HepG2 (cell line): ENCODE measurements around the gene SYNJ2. TPM values are rescaled to one million over a fixed set of nuclear protein-coding genes. Genes with fewer than 3 reads are reported as not detected.
A peak's percentile ranks its signal among the peaks of the same experiment; 100 is the strongest.

Experiments used
- ATAC-seq: fragments of 200-7000 bp; cut with Tn5 transposase; 3 replicates; pipeline ENCODE4 v1.9.1; 2020; ENCODE audit warnings: mild to moderate bottlenecking, moderate library complexity
- BruUV-seq: library from RNA; stranded (reverse); fragments of 400-500 nt; replicated peaks from 2 replicates; lab custom pipeline; 2021; lab: Mats Ljungman, UMichigan
- CTCF ChIA-PET: fragments of 300-600 bp; formaldehyde crosslinking; extraction: SDS; loops from one replicate; lab custom pipeline; 2021; ENCODE audit warnings: low total read pairs, inconsistent platforms, low intra/inter-chr PET ratio; lab: Yijun Ruan, JAX
- POLR2A ChIA-PET: fragments of 350-600 bp; sonication (Branson Sonifier 250); formaldehyde crosslinking; loops from one replicate; lab custom pipeline; 2020; ENCODE audit warnings: antibody characterized with exemption, inconsistent platforms; lab: Yijun Ruan, JAX
- DNase-seq: peaks from one replicate; pipeline ENCODE4 v3.0.0-alpha.2; 2015; ENCODE audit warnings: low spot score
- FAIRE-seq: peaks from 3 replicates; lab custom pipeline; 2011; peaks lifted over from hg19 to GRCh38; lab: Jason Lieb, UNC
- H2AFZ ChIP-seq: one replicate; pipeline ENCODE4 v1.6.1; 2011; ENCODE audit warnings: low read length, inconsistent platforms
- H3K27ac ChIP-seq: fragments of 300-600 bp; 3 replicates; pipeline ENCODE4 v1.8.0; 2011; ENCODE audit warnings: mixed run types, mild to moderate bottlenecking, mixed read lengths, low read length, inconsistent platforms; ENCODE audit not compliant: insufficient read depth; ENCODE audit errors: extremely low read length
- H3K27me3 ChIP-seq, 2 experiments: fragments of 200-600 bp in 1 of 2; 2 replicates in 1 of 2; 3 replicates in 1 of 2; pipeline versions ENCODE4 v1.6.0 to v1.8.0; 2011; ENCODE audit warnings: low read length in 2 of 2, mild to moderate bottlenecking in 2 of 2, moderate library complexity in 2 of 2, inconsistent platforms in 1 of 2; ENCODE audit not compliant: insufficient read depth in 2 of 2, control insufficient read depth in 1 of 2
- H3K36me3 ChIP-seq, 2 experiments: fragments of 200-600 bp in 1 of 2; replicated peaks in 1 of 2; 2 replicates in 1 of 2; 3 replicates in 1 of 2; pipeline versions ENCODE4 v1.5.1 to v1.8.0; 2011; ENCODE audit warnings: low read length in 2 of 2, inconsistent platforms in 1 of 2; ENCODE audit not compliant: insufficient read depth in 2 of 2, control insufficient read depth in 1 of 2
- H3K4me1 ChIP-seq: 2 replicates; pipeline ENCODE4 v1.5.1; 2012; ENCODE audit warnings: low read length, inconsistent platforms; ENCODE audit not compliant: insufficient read depth
- H3K4me2 ChIP-seq: 2 replicates; pipeline ENCODE4 v1.6.0; 2011; ENCODE audit warnings: low read depth, low read length, inconsistent platforms
- H3K4me3 ChIP-seq, 3 experiments: fragments of 200-600 bp in 1 of 3; sonication (generic), shearing (Covaris generic) in 1 of 3; replicated peaks in 1 of 3; 2 replicates each; pipeline ENCODE4 v1.5.1; 2011 to 2016; ENCODE audit warnings: low read length in 3 of 3, inconsistent platforms in 2 of 3, low read depth in 2 of 3, mild to moderate bottlenecking in 2 of 3, control low read depth in 1 of 3, mixed read lengths in 1 of 3; ENCODE audit not compliant: insufficient read depth in 1 of 3
- H3K79me2 ChIP-seq: one replicate; pipeline ENCODE4 v1.6.1; 2011; ENCODE audit warnings: low read length, inconsistent platforms; ENCODE audit not compliant: insufficient read depth
- H3K9ac ChIP-seq: 2 replicates; pipeline ENCODE4 v1.6.0; 2011; ENCODE audit warnings: mild to moderate bottlenecking, low read depth, low read length, inconsistent platforms; ENCODE audit not compliant: insufficient read depth
- H3K9me3 ChIP-seq: 2 replicates; pipeline ENCODE4 v1.5.1; 2012; ENCODE audit warnings: mild to moderate bottlenecking, low read length
- H4K20me1 ChIP-seq: 2 replicates; pipeline ENCODE4 v1.6.0; 2011; ENCODE audit warnings: inconsistent platforms, mild to moderate bottlenecking, low read length, moderate library complexity; ENCODE audit not compliant: insufficient read depth
- NCOR1 ChIP-seq: fragments of 200-600 bp; sonication (generic); IDR thresholded peaks from 2 replicates; pipeline ENCODE4 v1.7.0; 2017; ENCODE audit warnings: antibody characterized with exemption, low read length, borderline replicate concordance
- NFKB2 ChIP-seq: sonication (generic); formaldehyde crosslinking; IDR thresholded peaks from 2 replicates; pipeline ENCODE4 v1.4.0; 2020; ENCODE audit warnings: missing genetic modification reagents, borderline replicate concordance
- NONO ChIP-seq, 2 experiments: fragments of 450-650 bp in 1 of 2; sonication (generic) in 1 of 2; formaldehyde crosslinking in 1 of 2; IDR thresholded peaks in 1 of 2; conservative IDR thresholded peaks in 1 of 2; 2 replicates each; pipeline versions ENCODE4 v1.6.1 to v1.8.0; 2017 to 2022; ENCODE audit warnings: mild to moderate bottlenecking in 1 of 2, missing genetic modification reagents in 1 of 2, moderate library complexity in 1 of 2
- SALL1 ChIP-seq: sonication (generic); formaldehyde crosslinking; IDR thresholded peaks from 2 replicates; pipeline ENCODE4 v1.8.0; 2022; ENCODE audit warnings: mild to moderate bottlenecking, missing genetic modification reagents
- ZBTB38 ChIP-seq: sonication (generic); formaldehyde crosslinking; IDR thresholded peaks from 2 replicates; pipeline ENCODE4 v1.5.1; 2020; ENCODE audit warnings: mild to moderate bottlenecking, missing genetic modification reagents
- ZMYM3 ChIP-seq: sonication (generic); formaldehyde crosslinking; IDR thresholded peaks from 2 replicates; pipeline ENCODE4 v1.5.1; 2020; ENCODE audit warnings: mild to moderate bottlenecking, missing genetic modification reagents
- ZNF274 ChIP-seq: sonication (generic); formaldehyde crosslinking; IDR thresholded peaks from 2 replicates; pipeline ENCODE4 v1.5.1; 2020; ENCODE audit warnings: mild to moderate bottlenecking, missing genetic modification reagents
- ZNF501 ChIP-seq: sonication (generic); formaldehyde crosslinking; IDR thresholded peaks from 2 replicates; pipeline ENCODE4 v1.5.1; 2020; ENCODE audit warnings: mild to moderate bottlenecking, moderate library complexity, missing genetic modification reagents
- ZNF724P ChIP-seq: sonication (generic); formaldehyde crosslinking; IDR thresholded peaks from 2 replicates; pipeline ENCODE4 v1.8.0; 2022; ENCODE audit warnings: missing genetic modification reagents, borderline replicate concordance
- ZNF768 ChIP-seq: sonication (generic); formaldehyde crosslinking; IDR thresholded peaks from 2 replicates; pipeline ENCODE4 v1.4.0; 2020; ENCODE audit warnings: missing genetic modification reagents
- WGBS: methylation state at CpG from one replicate; pipeline ENCODE4 v1.1.6; 2017; ENCODE audit warnings: low lambda C conversion rate; 5-methylcytosine and 5-hydroxymethylcytosine counted together
- in situ Hi-C: cut with HindIII; loops from 2 replicates; pipeline ENCODE4 v1.10.0; 2017; ENCODE audit warnings: low pct_unique_long_range_greater_than_20kb; ENCODE audit not compliant: extremely low pct_ligation_motif_present
- intact Hi-C: fragments of 100-400 bp; cut with micrococcal nuclease; formaldehyde crosslinking; loops from one replicate; pipeline ENCODE4 v1.10.0; 2022; ENCODE audit not compliant: unreplicated experiment
- polyA plus RNA-seq, 8 experiments: library from polyadenylated mRNA; depleted of rRNA in 3 of 8; stranded (reverse) in 7 of 8; unstranded in 1 of 8; fragments of >200 nt; fragmentation: Illumina TruSeq in 4 of 8; extraction: Trizol in 4 of 8; gene quantifications; 2 replicates each; pipeline versions ENCODE4 v1.2.1 to v1.2.3, GENCODE V29; 2011 to 2016; ENCODE audit warnings: low read depth in 4 of 8, missing spikeins in 1 of 8, mixed read lengths in 1 of 8; ENCODE audit not compliant: insufficient read depth in 1 of 8
- total RNA-seq, 5 experiments: library from RNA; depleted of rRNA; stranded (reverse); fragments of >200 nt; fragmentation: Illumina TruSeq; extraction: Trizol; gene quantifications; 2 replicates each; pipeline ENCODE4 v1.2.3, GENCODE V29; 2016; ENCODE audit warnings: low read depth in 1 of 5
- TF ChIP-seq, protein P1 (sequence below): sonication (generic); formaldehyde crosslinking; IDR thresholded peaks from 2 replicates; pipeline ENCODE4 v1.4.0; 2020; ENCODE audit warnings: missing genetic modification reagents
- TF ChIP-seq, protein P2 (sequence below): sonication (generic); formaldehyde crosslinking; IDR thresholded peaks from 2 replicates; pipeline ENCODE4 v1.5.1; 2020; ENCODE audit warnings: mild to moderate bottlenecking, missing genetic modification reagents, moderate library complexity

The SYNJ2 gene
- total and polyA plus RNA-seq, 2 of the 13 experiments (the other 11 are each of a cell fraction or from before 2014, with no cell fraction given) = 39.1 to 57.6 TPM

DNA sequence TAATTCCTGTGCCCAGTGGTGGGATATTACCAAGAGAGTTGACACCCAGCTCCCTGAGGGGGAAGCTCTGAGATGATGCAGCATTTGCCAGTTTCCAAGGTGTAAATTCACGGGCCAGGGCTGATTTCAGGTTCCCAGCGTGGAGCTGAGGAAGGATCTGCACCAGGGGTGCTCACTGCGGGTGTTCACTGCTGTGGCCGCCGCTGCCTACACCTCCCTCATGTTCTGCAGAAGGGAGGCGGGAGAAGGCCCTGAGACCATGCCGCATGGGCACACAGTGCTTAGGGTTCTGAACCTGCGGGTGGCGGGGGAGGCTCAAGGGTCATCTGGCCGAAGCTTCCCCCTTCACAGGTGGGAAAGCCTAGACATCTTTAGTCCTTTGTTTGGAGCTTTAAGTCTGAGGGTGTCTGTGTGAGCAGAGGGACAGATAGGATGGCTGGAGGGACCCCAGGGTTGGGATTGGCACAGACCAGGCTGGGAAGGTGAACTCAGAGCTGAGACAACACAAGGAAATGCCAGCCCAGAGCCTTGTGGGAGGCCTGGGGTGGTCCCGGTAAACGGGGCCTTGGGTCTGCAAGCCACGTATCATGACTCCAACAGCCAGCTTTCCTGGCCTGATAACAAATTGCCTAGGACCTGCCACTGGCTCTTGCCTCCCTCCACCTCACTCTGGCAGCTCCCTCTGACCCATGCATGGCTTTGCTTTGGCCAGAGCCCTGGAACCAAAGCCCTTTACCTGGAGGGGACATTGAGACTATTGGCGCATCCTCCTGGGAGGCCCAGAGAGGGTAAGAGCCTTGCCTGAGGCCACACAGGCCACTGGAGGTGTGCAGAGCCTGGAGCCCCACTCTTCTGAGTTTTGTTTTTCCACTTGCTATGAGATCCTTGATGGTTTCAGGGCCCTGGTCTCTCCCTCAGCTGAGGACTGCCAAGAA, 40.4 kb downstream of the SYNJ2 start:
- no TSS peak for BruUV-seq
- Histone ChIP-seq H4K20me1 (no peaks in the 10 kb centered on the region), H2AFZ (no peak overlapping the region), H3K9me3 (no peaks in the 10 kb centered on the region), H3K27ac (peak overlapping the region; percentile 69), H3K27me3 (no peaks in the 10 kb centered on the region), H3K4me1 (peaks cover 72% of the 10 kb centered on the region), H3K9ac (no peak overlapping the region), H3K4me3 (no peak overlapping the region), H3K36me3 (peaks cover 41 to 76% of the 10 kb centered on the region in 2 experiments), H3K4me2 (no peak overlapping the region), H3K79me2 (peaks cover 87% of the 10 kb centered on the region)
- in situ Hi-C loops (no loop called here), intact Hi-C loops (no loop called here)
- ATAC-seq (no peak), FAIRE-seq (no peak), DNase-seq (no peak)
- CTCF ChIA-PET = no interaction called here
- peak; percentile 97 for TF ChIP-seq ZNF768 (CRISPR knock-in tag)
- no peak for TF ChIP-seq ZNF724P
- TF ChIP-seq ZMYM3 (CRISPR knock-in tag) = 0 out of 2 replicates have a peak, but pooled peaks have one; percentile 23
- peak; percentile 55; the same call in 1 of the 2 replicates for TF ChIP-seq ZBTB38 (CRISPR knock-in tag)
- 0 out of 2 replicates have a peak, but pooled peaks have one; percentile 17 for TF ChIP-seq SALL1 (CRISPR knock-in tag)
- TF ChIP-seq ZNF274 (CRISPR knock-in tag) = 0 out of 2 replicates have a peak, but pooled peaks have one; percentile 37
- TF ChIP-seq, protein P1, sequence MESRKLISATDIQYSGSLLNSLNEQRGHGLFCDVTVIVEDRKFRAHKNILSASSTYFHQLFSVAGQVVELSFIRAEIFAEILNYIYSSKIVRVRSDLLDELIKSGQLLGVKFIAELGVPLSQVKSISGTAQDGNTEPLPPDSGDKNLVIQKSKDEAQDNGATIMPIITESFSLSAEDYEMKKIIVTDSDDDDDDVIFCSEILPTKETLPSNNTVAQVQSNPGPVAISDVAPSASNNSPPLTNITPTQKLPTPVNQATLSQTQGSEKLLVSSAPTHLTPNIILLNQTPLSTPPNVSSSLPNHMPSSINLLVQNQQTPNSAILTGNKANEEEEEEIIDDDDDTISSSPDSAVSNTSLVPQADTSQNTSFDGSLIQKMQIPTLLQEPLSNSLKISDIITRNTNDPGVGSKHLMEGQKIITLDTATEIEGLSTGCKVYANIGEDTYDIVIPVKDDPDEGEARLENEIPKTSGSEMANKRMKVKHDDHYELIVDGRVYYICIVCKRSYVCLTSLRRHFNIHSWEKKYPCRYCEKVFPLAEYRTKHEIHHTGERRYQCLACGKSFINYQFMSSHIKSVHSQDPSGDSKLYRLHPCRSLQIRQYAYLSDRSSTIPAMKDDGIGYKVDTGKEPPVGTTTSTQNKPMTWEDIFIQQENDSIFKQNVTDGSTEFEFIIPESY (CRISPR knock-in tag) = peak; percentile 89
- TF ChIP-seq ZNF501 (CRISPR knock-in tag) = no peak
- 0 out of 2 replicates have a peak, but pooled peaks have one; percentile 14 for TF ChIP-seq NFKB2 (CRISPR knock-in tag)
- TF ChIP-seq NCOR1 = no peak
- TF ChIP-seq, protein P2, sequence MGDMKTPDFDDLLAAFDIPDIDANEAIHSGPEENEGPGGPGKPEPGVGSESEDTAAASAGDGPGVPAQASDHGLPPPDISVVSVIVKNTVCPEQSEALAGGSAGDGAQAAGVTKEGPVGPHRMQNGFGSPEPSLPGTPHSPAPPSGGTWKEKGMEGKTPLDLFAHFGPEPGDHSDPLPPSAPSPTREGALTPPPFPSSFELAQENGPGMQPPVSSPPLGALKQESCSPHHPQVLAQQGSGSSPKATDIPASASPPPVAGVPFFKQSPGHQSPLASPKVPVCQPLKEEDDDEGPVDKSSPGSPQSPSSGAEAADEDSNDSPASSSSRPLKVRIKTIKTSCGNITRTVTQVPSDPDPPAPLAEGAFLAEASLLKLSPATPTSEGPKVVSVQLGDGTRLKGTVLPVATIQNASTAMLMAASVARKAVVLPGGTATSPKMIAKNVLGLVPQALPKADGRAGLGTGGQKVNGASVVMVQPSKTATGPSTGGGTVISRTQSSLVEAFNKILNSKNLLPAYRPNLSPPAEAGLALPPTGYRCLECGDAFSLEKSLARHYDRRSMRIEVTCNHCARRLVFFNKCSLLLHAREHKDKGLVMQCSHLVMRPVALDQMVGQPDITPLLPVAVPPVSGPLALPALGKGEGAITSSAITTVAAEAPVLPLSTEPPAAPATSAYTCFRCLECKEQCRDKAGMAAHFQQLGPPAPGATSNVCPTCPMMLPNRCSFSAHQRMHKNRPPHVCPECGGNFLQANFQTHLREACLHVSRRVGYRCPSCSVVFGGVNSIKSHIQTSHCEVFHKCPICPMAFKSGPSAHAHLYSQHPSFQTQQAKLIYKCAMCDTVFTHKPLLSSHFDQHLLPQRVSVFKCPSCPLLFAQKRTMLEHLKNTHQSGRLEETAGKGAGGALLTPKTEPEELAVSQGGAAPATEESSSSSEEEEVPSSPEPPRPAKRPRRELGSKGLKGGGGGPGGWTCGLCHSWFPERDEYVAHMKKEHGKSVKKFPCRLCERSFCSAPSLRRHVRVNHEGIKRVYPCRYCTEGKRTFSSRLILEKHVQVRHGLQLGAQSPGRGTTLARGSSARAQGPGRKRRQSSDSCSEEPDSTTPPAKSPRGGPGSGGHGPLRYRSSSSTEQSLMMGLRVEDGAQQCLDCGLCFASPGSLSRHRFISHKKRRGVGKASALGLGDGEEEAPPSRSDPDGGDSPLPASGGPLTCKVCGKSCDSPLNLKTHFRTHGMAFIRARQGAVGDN (CRISPR knock-in tag) = peak; percentile 58
- no peak for TF ChIP-seq NONO (IDR thresholded peaks at IDR 0.05)
- TF ChIP-seq NONO (CRISPR knock-in tag; conservative IDR thresholded peaks at IDR 0.05) = 0 out of 2 replicates have a peak, but pooled peaks have one; percentile 4
- WGBS = 91% methylated on average over 14 of the region's 14 CpGs
- POLR2A ChIA-PET = interaction anchor here (0.9 to 3.8 kb wide), 5 partner anchors 9 to 36 kb away, joined by 3 to 39 read pairs (median 8); no protein-coding TSS in a partner anchor
